Measurements from ENCODE around the gene DMD.

Gene DMD

GRCh38 chrX:31542566-31542965 is 1668.8 kb downstream of the DMD start:
- no peaks in the 10 kb centered on the region for H3K36me3 ChIP-seq (ENCODE audit: control insufficient read depth in 2 of 2, insufficient read depth in 2 of 2, low read length in 2 of 2)
- no peak overlapping the region for H3K27ac ChIP-seq (ENCODE audit: low read length)
- no peaks in the 10 kb centered on the region for H3K4me1 ChIP-seq (ENCODE audit: control insufficient read depth, insufficient read depth, low read length)
- no peak overlapping the region for H3K9ac ChIP-seq (ENCODE audit: low read length in 2 of 2)
- H3K27me3 ChIP-seq (ENCODE audit: control insufficient read depth in 1 of 2, insufficient read depth in 2 of 2, low read length in 2 of 2), result no peaks in the 10 kb centered on the region
- no peaks in the 10 kb centered on the region for H3K9me3 ChIP-seq (ENCODE audit: control insufficient read depth in 2 of 2, low read length in 2 of 2)
- no peak overlapping the region for H3K4me3 ChIP-seq (ENCODE audit: low read length in 2 of 2)

- H3K27ac ChIP-seq (ENCODE audit: low read length), result no peak overlapping the region
- no peak overlapping the region for H3K4me3 ChIP-seq (ENCODE audit: low read length in 2 of 2)
- H3K4me1 ChIP-seq (ENCODE audit: control insufficient read depth, insufficient read depth, low read length), result no peaks in the 10 kb centered on the region
- H3K9me3 ChIP-seq (ENCODE audit: control insufficient read depth in 2 of 2, low read length in 2 of 2), result no peaks in the 10 kb centered on the region
- H3K36me3 ChIP-seq (ENCODE audit: control insufficient read depth in 2 of 2, insufficient read depth in 2 of 2, low read length in 2 of 2), result no peaks in the 10 kb centered on the region
- H3K27me3 ChIP-seq (ENCODE audit: control insufficient read depth in 1 of 2, insufficient read depth in 2 of 2, low read length in 2 of 2), result no peaks in the 10 kb centered on the region
- no peak overlapping the region for H3K9ac ChIP-seq (ENCODE audit: low read length in 2 of 2)
Observed at GRCh38 chrX:31540313-31540712, 1671.0 kb downstream of the DMD start.

- Histone ChIP-seq H3K27me3 (ENCODE audit: control insufficient read depth in 1 of 2, insufficient read depth in 2 of 2, low read length in 2 of 2) (peaks cover 0 to 2% of the 10 kb centered on the region in 2 donors), H3K4me3 (ENCODE audit: low read length in 2 of 2) (no peak overlapping the region), H3K9me3 (ENCODE audit: control insufficient read depth in 2 of 2, low read length in 2 of 2) (no peaks in the 10 kb centered on the region), H3K36me3 (ENCODE audit: control insufficient read depth in 2 of 2, insufficient read depth in 2 of 2, low read length in 2 of 2) (no peaks in the 10 kb centered on the region), H3K9ac (ENCODE audit: low read length in 2 of 2) (no peak overlapping the region), H3K27ac (ENCODE audit: low read length) (no peak overlapping the region), H3K4me1 (ENCODE audit: control insufficient read depth, insufficient read depth, low read length) (no peaks in the 10 kb centered on the region)
Observed at GRCh38 chrX:31527455-31528126, 1683.8 kb downstream of the DMD start.

- no peaks in the 10 kb centered on the region for H3K9me3 ChIP-seq (ENCODE audit: control insufficient read depth in 2 of 2, low read length in 2 of 2)
- no peak overlapping the region for H3K4me3 ChIP-seq (ENCODE audit: low read length in 2 of 2)
- peaks cover 0 to 3% of the 10 kb centered on the region in 2 donors for H3K27me3 ChIP-seq (ENCODE audit: control insufficient read depth in 1 of 2, insufficient read depth in 2 of 2, low read length in 2 of 2)
- H3K9ac ChIP-seq (ENCODE audit: low read length in 2 of 2), result no peak overlapping the region
- H3K27ac ChIP-seq (ENCODE audit: low read length), result no peak overlapping the region
- H3K4me1 ChIP-seq (ENCODE audit: control insufficient read depth, insufficient read depth, low read length), result no peaks in the 10 kb centered on the region
- H3K36me3 ChIP-seq (ENCODE audit: control insufficient read depth in 2 of 2, insufficient read depth in 2 of 2, low read length in 2 of 2), result no peaks in the 10 kb centered on the region
Observed at GRCh38 chrX:31523884-31524536, 1687.3 kb downstream of the DMD start.

- Histone ChIP-seq H3K27me3 (ENCODE audit: control insufficient read depth in 1 of 2, insufficient read depth in 2 of 2, low read length in 2 of 2) (peaks cover 0 to 3% of the 10 kb centered on the region in 2 donors), H3K27ac (ENCODE audit: low read length) (no peak overlapping the region), H3K4me3 (ENCODE audit: low read length in 2 of 2) (no peak overlapping the region), H3K9me3 (ENCODE audit: control insufficient read depth in 2 of 2, low read length in 2 of 2) (no peaks in the 10 kb centered on the region), H3K36me3 (ENCODE audit: control insufficient read depth in 2 of 2, insufficient read depth in 2 of 2, low read length in 2 of 2) (no peaks in the 10 kb centered on the region), H3K4me1 (ENCODE audit: control insufficient read depth, insufficient read depth, low read length) (no peaks in the 10 kb centered on the region), H3K9ac (ENCODE audit: low read length in 2 of 2) (no peak overlapping the region)
Observed at GRCh38 chrX:31522760-31523159, 1688.6 kb downstream of the DMD start.

GRCh38 chrX:31521941-31522340 is 1689.4 kb downstream of the DMD start:
- peaks cover 0 to 3% of the 10 kb centered on the region in 2 donors for H3K27me3 ChIP-seq (ENCODE audit: control insufficient read depth in 1 of 2, insufficient read depth in 2 of 2, low read length in 2 of 2)
- no peaks in the 10 kb centered on the region for H3K9me3 ChIP-seq (ENCODE audit: control insufficient read depth in 2 of 2, low read length in 2 of 2)
- H3K9ac ChIP-seq (ENCODE audit: low read length in 2 of 2), result no peak overlapping the region
- H3K4me3 ChIP-seq (ENCODE audit: low read length in 2 of 2), result no peak overlapping the region
- H3K36me3 ChIP-seq (ENCODE audit: control insufficient read depth in 2 of 2, insufficient read depth in 2 of 2, low read length in 2 of 2), result no peaks in the 10 kb centered on the region
- no peaks in the 10 kb centered on the region for H3K4me1 ChIP-seq (ENCODE audit: control insufficient read depth, insufficient read depth, low read length)
- H3K27ac ChIP-seq (ENCODE audit: low read length), result no peak overlapping the region

GRCh38 chrX:31516527-31516926 is 1694.8 kb downstream of the DMD start:
- no peaks in the 10 kb centered on the region for H3K36me3 ChIP-seq (ENCODE audit: control insufficient read depth in 2 of 2, insufficient read depth in 2 of 2, low read length in 2 of 2)
- H3K27me3 ChIP-seq (ENCODE audit: control insufficient read depth in 1 of 2, insufficient read depth in 2 of 2, low read length in 2 of 2), result no peaks in the 10 kb centered on the region
- H3K9ac ChIP-seq (ENCODE audit: low read length in 2 of 2), result no peak overlapping the region
- H3K27ac ChIP-seq (ENCODE audit: low read length), result no peak overlapping the region
- H3K4me3 ChIP-seq (ENCODE audit: low read length in 2 of 2), result no peak overlapping the region
- no peaks in the 10 kb centered on the region for H3K9me3 ChIP-seq (ENCODE audit: control insufficient read depth in 2 of 2, low read length in 2 of 2)
- no peaks in the 10 kb centered on the region for H3K4me1 ChIP-seq (ENCODE audit: control insufficient read depth, insufficient read depth, low read length)

GRCh38 chrX:31508338-31508737 is 1703.0 kb downstream of the DMD start:
- H3K27me3 ChIP-seq (ENCODE audit: control insufficient read depth in 1 of 2, insufficient read depth in 2 of 2, low read length in 2 of 2), result no peaks in the 10 kb centered on the region
- no peak overlapping the region for H3K4me3 ChIP-seq (ENCODE audit: low read length in 2 of 2)
- no peaks in the 10 kb centered on the region for H3K4me1 ChIP-seq (ENCODE audit: control insufficient read depth, insufficient read depth, low read length)
- H3K9me3 ChIP-seq (ENCODE audit: control insufficient read depth in 2 of 2, low read length in 2 of 2), result no peaks in the 10 kb centered on the region
- no peak overlapping the region for H3K27ac ChIP-seq (ENCODE audit: low read length)
- H3K36me3 ChIP-seq (ENCODE audit: control insufficient read depth in 2 of 2, insufficient read depth in 2 of 2, low read length in 2 of 2), result no peaks in the 10 kb centered on the region
- no peak overlapping the region for H3K9ac ChIP-seq (ENCODE audit: low read length in 2 of 2)

GRCh38 chrX:31506928-31507327 is 1704.4 kb downstream of the DMD start:
- H3K4me1 ChIP-seq (ENCODE audit: control insufficient read depth, insufficient read depth, low read length), result no peaks in the 10 kb centered on the region
- H3K36me3 ChIP-seq (ENCODE audit: control insufficient read depth in 2 of 2, insufficient read depth in 2 of 2, low read length in 2 of 2), result no peaks in the 10 kb centered on the region
- no peaks in the 10 kb centered on the region for H3K27me3 ChIP-seq (ENCODE audit: control insufficient read depth in 1 of 2, insufficient read depth in 2 of 2, low read length in 2 of 2)
- no peak overlapping the region for H3K27ac ChIP-seq (ENCODE audit: low read length)
- no peak overlapping the region for H3K9ac ChIP-seq (ENCODE audit: low read length in 2 of 2)
- H3K4me3 ChIP-seq (ENCODE audit: low read length in 2 of 2), result no peak overlapping the region
- no peaks in the 10 kb centered on the region for H3K9me3 ChIP-seq (ENCODE audit: control insufficient read depth in 2 of 2, low read length in 2 of 2)

- no peaks in the 10 kb centered on the region for H3K27me3 ChIP-seq (ENCODE audit: control insufficient read depth in 1 of 2, insufficient read depth in 2 of 2, low read length in 2 of 2)
- H3K36me3 ChIP-seq (ENCODE audit: control insufficient read depth in 2 of 2, insufficient read depth in 2 of 2, low read length in 2 of 2), result no peaks in the 10 kb centered on the region
- no peak overlapping the region for H3K27ac ChIP-seq (ENCODE audit: low read length)
Observed at GRCh38 chrX:31506360-31506759, 1705.0 kb downstream of the DMD start.

GRCh38 chrX:31500921-31501320 is 1710.4 kb downstream of the DMD start:
- Histone ChIP-seq H3K36me3 (ENCODE audit: control insufficient read depth in 2 of 2, insufficient read depth in 2 of 2, low read length in 2 of 2) (no peaks in the 10 kb centered on the region), H3K27ac (ENCODE audit: low read length) (no peak overlapping the region), H3K27me3 (ENCODE audit: control insufficient read depth in 1 of 2, insufficient read depth in 2 of 2, low read length in 2 of 2) (no peaks in the 10 kb centered on the region), H3K4me3 (ENCODE audit: low read length in 2 of 2) (no peak overlapping the region), H3K4me1 (ENCODE audit: control insufficient read depth, insufficient read depth, low read length) (no peaks in the 10 kb centered on the region), H3K9me3 (ENCODE audit: control insufficient read depth in 2 of 2, low read length in 2 of 2) (no peaks in the 10 kb centered on the region), H3K9ac (ENCODE audit: low read length in 2 of 2) (no peak overlapping the region)

More at GRCh38 chrX:31506360-31506759, 1705.0 kb downstream of the DMD start:
- Histone ChIP-seq H3K4me1 (ENCODE audit: control insufficient read depth, insufficient read depth, low read length) (no peaks in the 10 kb centered on the region), H3K9ac (ENCODE audit: low read length in 2 of 2) (no peak overlapping the region), H3K9me3 (ENCODE audit: control insufficient read depth in 2 of 2, low read length in 2 of 2) (no peaks in the 10 kb centered on the region), H3K4me3 (ENCODE audit: low read length in 2 of 2) (no peak overlapping the region)

Measured in stomach smooth muscle (tissue), 2 donors.